Stimulated activated naive CD8-positive, alpha-beta T cell treated with anti-CD3 and anti-CD28 coated beads, Interleukin-15, Interleukin-2, amounts not matched to agents 100 ng/mL and 50 ng/mL, for 24 hours (primary cell): ENCODE results near the gene OR2H2.
A peak's percentile ranks its signal among the peaks of the same experiment; 100 is the strongest.

Experiments
- H3K27ac Mint-ChIP-seq: one replicate; pipeline ENCODE4 v1.8.0; 2021; ENCODE audit warnings: mild to moderate bottlenecking, mixed read lengths
- H3K27me3 Mint-ChIP-seq: one replicate; pipeline ENCODE4 v1.8.0; 2021; ENCODE audit warnings: mixed read lengths
- H3K36me3 Mint-ChIP-seq: one replicate; pipeline ENCODE4 v1.8.0; 2021; ENCODE audit warnings: low read depth, mixed read lengths
- H3K4me1 Mint-ChIP-seq: one replicate; pipeline ENCODE4 v1.8.0; 2021; ENCODE audit warnings: low read depth, mixed read lengths
- H3K4me3 Mint-ChIP-seq: one replicate; pipeline ENCODE4 v1.8.0; 2021; ENCODE audit warnings: mild to moderate bottlenecking, mixed read lengths
- H3K9me3 Mint-ChIP-seq: one replicate; pipeline ENCODE4 v1.8.0; 2021; ENCODE audit warnings: mixed read lengths

Gene OR2H2

GRCh38 chr6:29584821-29585220 lies at the start of gene OR2H2:
TSS of gene OR2H2 (plus strand) at chr6:29585121. CDS start at chr6:29587945, 2,824 bp downstream.
- Mint-ChIP-seq H3K36me3 (no peaks in the 10 kb centered on the region), H3K4me3 (no peak within 1 kb of the TSS), H3K4me1 (no peaks in the 10 kb centered on the region), H3K27me3 (peaks cover 43% of the 10 kb centered on the region), H3K9me3 (no peaks in the 10 kb centered on the region), H3K27ac (no peak within 1 kb of the TSS)

GRCh38 chr6:29537714-29538403 lies 47.1 kb upstream of the OR2H2 start:
- H3K36me3 Mint-ChIP-seq: no peaks in the 10 kb centered on the region
- no peak overlapping the region for H3K27ac Mint-ChIP-seq
- H3K4me1 Mint-ChIP-seq: no peaks in the 10 kb centered on the region
- no peak overlapping the region for H3K4me3 Mint-ChIP-seq
- H3K9me3 Mint-ChIP-seq: no peaks in the 10 kb centered on the region
- H3K27me3 Mint-ChIP-seq: peaks cover 13% of the 10 kb centered on the region

- Mint-ChIP-seq H3K9me3 (peaks cover 3% of the 10 kb centered on the region), H3K27ac (no peak overlapping the region), H3K27me3 (peaks cover 70% of the 10 kb centered on the region), H3K4me1 (peaks cover under 1% of the 10 kb centered on the region), H3K4me3 (no peak overlapping the region), H3K36me3 (no peaks in the 10 kb centered on the region)
Observed at GRCh38 chr6:29547573-29547972, 37.3 kb upstream of the OR2H2 start.

- peaks cover 84% of the 10 kb centered on the region for H3K27me3 Mint-ChIP-seq
- H3K9me3 Mint-ChIP-seq: peaks cover 3% of the 10 kb centered on the region
- H3K27ac Mint-ChIP-seq: no peak overlapping the region
- H3K4me1 Mint-ChIP-seq: peaks cover 15% of the 10 kb centered on the region
- H3K4me3 Mint-ChIP-seq: peak overlapping the region; percentile 64
- H3K36me3 Mint-ChIP-seq: no peaks in the 10 kb centered on the region
Observed at GRCh38 chr6:29552512-29553051, 32.3 kb upstream of the OR2H2 start.

- H3K36me3 Mint-ChIP-seq: no peaks in the 10 kb centered on the region
- peak overlapping the region; percentile 66 for H3K27ac Mint-ChIP-seq
- peaks cover 15% of the 10 kb centered on the region for H3K4me1 Mint-ChIP-seq
- no peaks in the 10 kb centered on the region for H3K9me3 Mint-ChIP-seq
- H3K27me3 Mint-ChIP-seq: peaks cover 79% of the 10 kb centered on the region
- peak overlapping the region; percentile 64 for H3K4me3 Mint-ChIP-seq
Observed at GRCh38 chr6:29553268-29554057, 31.5 kb upstream of the OR2H2 start.

GRCh38 chr6:29554764-29555163 lies 30.2 kb upstream of the OR2H2 start:
- Mint-ChIP-seq H3K36me3 (no peaks in the 10 kb centered on the region), H3K4me3 (no peak overlapping the region), H3K9me3 (no peaks in the 10 kb centered on the region), H3K27me3 (peaks cover 78% of the 10 kb centered on the region), H3K27ac (peak overlapping the region; percentile 14), H3K4me1 (peaks cover 15% of the 10 kb centered on the region)

GRCh38 chr6:29557320-29557719 lies 27.6 kb upstream of the OR2H2 start:
- peaks cover 76% of the 10 kb centered on the region for H3K27me3 Mint-ChIP-seq
- no peaks in the 10 kb centered on the region for H3K36me3 Mint-ChIP-seq
- no peaks in the 10 kb centered on the region for H3K9me3 Mint-ChIP-seq
- peaks cover 19% of the 10 kb centered on the region for H3K4me1 Mint-ChIP-seq
- H3K4me3 Mint-ChIP-seq: no peak overlapping the region
- no peak overlapping the region for H3K27ac Mint-ChIP-seq

GRCh38 chr6:29558439-29559079 lies 26.4 kb upstream of the OR2H2 start:
- H3K27ac Mint-ChIP-seq: no peak overlapping the region
- peaks cover 78% of the 10 kb centered on the region for H3K27me3 Mint-ChIP-seq
- H3K9me3 Mint-ChIP-seq: no peaks in the 10 kb centered on the region
- H3K36me3 Mint-ChIP-seq: no peaks in the 10 kb centered on the region
- H3K4me3 Mint-ChIP-seq: no peak overlapping the region
- peaks cover 16% of the 10 kb centered on the region for H3K4me1 Mint-ChIP-seq

GRCh38 chr6:29559524-29560287 lies 25.2 kb upstream of the OR2H2 start, which contains the start of gene UBD:
TSS of gene UBD (minus strand) at chr6:29559732. CDS start at chr6:29559701, 31 bp downstream.
- H3K27me3 Mint-ChIP-seq: peaks cover 70% of the 10 kb centered on the region
- no peak within 1 kb of the TSS for H3K4me3 Mint-ChIP-seq
- H3K27ac Mint-ChIP-seq: no peak within 1 kb of the TSS
- no peaks in the 10 kb centered on the region for H3K36me3 Mint-ChIP-seq
- no peaks in the 10 kb centered on the region for H3K9me3 Mint-ChIP-seq
- peaks cover 12% of the 10 kb centered on the region for H3K4me1 Mint-ChIP-seq

- H3K9me3 Mint-ChIP-seq: no peaks in the 10 kb centered on the region
- no peak overlapping the region for H3K27ac Mint-ChIP-seq
- no peak overlapping the region for H3K4me3 Mint-ChIP-seq
- H3K36me3 Mint-ChIP-seq: no peaks in the 10 kb centered on the region
- H3K27me3 Mint-ChIP-seq: peaks cover 70% of the 10 kb centered on the region
- peaks cover 12% of the 10 kb centered on the region for H3K4me1 Mint-ChIP-seq
Observed at GRCh38 chr6:29561091-29561490, 23.8 kb upstream of the OR2H2 start.

- Mint-ChIP-seq H3K4me3 (no peak overlapping the region), H3K36me3 (no peaks in the 10 kb centered on the region), H3K9me3 (no peaks in the 10 kb centered on the region), H3K4me1 (peaks cover 12% of the 10 kb centered on the region), H3K27ac (no peak overlapping the region), H3K27me3 (peaks cover 68% of the 10 kb centered on the region)
Observed at GRCh38 chr6:29561606-29562181, 23.2 kb upstream of the OR2H2 start.

- no peak overlapping the region for H3K4me3 Mint-ChIP-seq
- H3K27me3 Mint-ChIP-seq: peaks cover 68% of the 10 kb centered on the region
- H3K27ac Mint-ChIP-seq: no peak overlapping the region
Observed at GRCh38 chr6:29563435-29563965, 21.4 kb upstream of the OR2H2 start.

GRCh38 chr6:29564875-29565274 lies 20.0 kb upstream of the OR2H2 start:
- H3K4me3 Mint-ChIP-seq: no peak overlapping the region
- peaks cover 12% of the 10 kb centered on the region for H3K4me1 Mint-ChIP-seq
- no peaks in the 10 kb centered on the region for H3K36me3 Mint-ChIP-seq
- peaks cover 59% of the 10 kb centered on the region for H3K27me3 Mint-ChIP-seq
- H3K9me3 Mint-ChIP-seq: no peaks in the 10 kb centered on the region
- no peak overlapping the region for H3K27ac Mint-ChIP-seq

More at GRCh38 chr6:29563435-29563965, 21.4 kb upstream of the OR2H2 start:
- peaks cover 12% of the 10 kb centered on the region for H3K4me1 Mint-ChIP-seq
- no peaks in the 10 kb centered on the region for H3K9me3 Mint-ChIP-seq
- H3K36me3 Mint-ChIP-seq: no peaks in the 10 kb centered on the region

- H3K9me3 Mint-ChIP-seq: no peaks in the 10 kb centered on the region
- no peak overlapping the region for H3K27ac Mint-ChIP-seq
- H3K4me1 Mint-ChIP-seq: peaks cover 7% of the 10 kb centered on the region
- peaks cover 60% of the 10 kb centered on the region for H3K27me3 Mint-ChIP-seq
- H3K36me3 Mint-ChIP-seq: no peaks in the 10 kb centered on the region
- H3K4me3 Mint-ChIP-seq: no peak overlapping the region
Observed at GRCh38 chr6:29566856-29567255, 18.1 kb upstream of the OR2H2 start.
